ENCODE measurements around the gene F10.
"Not testable (repeated sequence)": the region's sequence is repeated elsewhere in the genome, so short reads cannot be mapped to it uniquely, and the experiment has no call there.

GRCh38 chr13:113111821-113112220, 10.8 kb upstream of the F10 start:
- TF ChIP-seq CTCF (conservative IDR thresholded peaks at IDR 0.05); ZFX (IDR thresholded peaks at IDR 0.05): not testable (repeated sequence)

Measured in C4-2B (cell line).